Astrocyte (in vitro differentiated cells and primary cell): ENCODE measurements around the gene ZIC3. TPM values are rescaled to one million over a fixed set of nuclear protein-coding genes. Genes with fewer than 3 reads are reported as not detected.

Experiments used
- DNase-seq: peaks from one replicate; pipeline ENCODE4 v3.0.0-alpha.2; 2010; ENCODE audit warnings: low read depth
- FAIRE-seq: peaks from 2 replicates; lab custom pipeline; 2011; peaks lifted over from hg19 to GRCh38; lab: Jason Lieb, UNC
- H2AFZ ChIP-seq: 2 replicates; pipeline ENCODE4 v1.6.0; 2012; ENCODE audit warnings: low read depth, low read length, inconsistent platforms
- H3K27ac ChIP-seq: 2 replicates; pipeline ENCODE4 v1.5.1; 2011; ENCODE audit warnings: low read depth, low read length, inconsistent platforms
- H3K27me3 ChIP-seq: 2 replicates; pipeline ENCODE4 v1.6.0; 2011; ENCODE audit warnings: low read length, inconsistent platforms; ENCODE audit not compliant: insufficient read depth
- H3K36me3 ChIP-seq: 2 replicates; pipeline ENCODE4 v1.5.1; 2011; ENCODE audit warnings: low read length, inconsistent platforms; ENCODE audit not compliant: insufficient read depth
- H3K4me1 ChIP-seq: 2 replicates; pipeline ENCODE4 v1.5.1; 2011; ENCODE audit warnings: low read length, inconsistent platforms; ENCODE audit not compliant: insufficient read depth
- H3K4me2 ChIP-seq: 2 replicates; pipeline ENCODE4 v1.6.0; 2012; ENCODE audit warnings: low read length, inconsistent platforms
- H3K4me3 ChIP-seq: 2 replicates; pipeline ENCODE4 v1.5.1; 2011; ENCODE audit warnings: low read depth, mild to moderate bottlenecking, low read length, inconsistent platforms; ENCODE audit not compliant: insufficient read depth
- H3K79me2 ChIP-seq: 2 replicates; pipeline ENCODE4 v1.6.0; 2012; ENCODE audit warnings: mild to moderate bottlenecking, low read length, inconsistent platforms; ENCODE audit not compliant: insufficient read depth
- H3K9ac ChIP-seq: 2 replicates; pipeline ENCODE4 v1.6.0; 2012; ENCODE audit warnings: mild to moderate bottlenecking, low read length, inconsistent platforms
- H3K9me3 ChIP-seq: 2 replicates; pipeline ENCODE4 v1.5.1; 2012; ENCODE audit warnings: low read depth, mild to moderate bottlenecking, low read length, inconsistent platforms; ENCODE audit not compliant: insufficient read depth
- H4K20me1 ChIP-seq: 2 replicates; pipeline ENCODE4 v1.6.0; 2012; ENCODE audit warnings: low read length, inconsistent platforms; ENCODE audit not compliant: insufficient read depth
- H3K27ac Mint-ChIP-seq: one replicate; pipeline ENCODE4 v1.8.0; 2021; ENCODE audit warnings: mild to moderate bottlenecking, mixed read lengths; ENCODE audit not compliant: unreplicated experiment
- H3K27me3 Mint-ChIP-seq: one replicate; pipeline ENCODE4 v1.8.0; 2021; ENCODE audit warnings: low read depth, mixed read lengths; ENCODE audit not compliant: unreplicated experiment
- H3K36me3 Mint-ChIP-seq: one replicate; pipeline ENCODE4 v1.8.0; 2021; ENCODE audit warnings: low read depth, mixed read lengths; ENCODE audit not compliant: unreplicated experiment
- H3K4me1 Mint-ChIP-seq: one replicate; pipeline ENCODE4 v1.8.0; 2021; ENCODE audit warnings: low read depth, mixed read lengths; ENCODE audit not compliant: unreplicated experiment
- H3K4me3 Mint-ChIP-seq: one replicate; pipeline ENCODE4 v1.8.0; 2021; ENCODE audit warnings: mild to moderate bottlenecking, moderate library complexity, mixed read lengths; ENCODE audit not compliant: unreplicated experiment
- H3K9me3 Mint-ChIP-seq: one replicate; pipeline ENCODE4 v1.8.0; 2021; ENCODE audit warnings: mild to moderate bottlenecking, mixed read lengths; ENCODE audit not compliant: unreplicated experiment
- CTCF ChIP-seq: IDR thresholded peaks from 2 replicates; pipeline ENCODE4 v1.5.1; 2011; ENCODE audit warnings: low read depth, mild to moderate bottlenecking, inconsistent platforms, low read length, moderate library complexity; ENCODE audit not compliant: insufficient read depth
- EZH2 ChIP-seq: IDR thresholded peaks from 2 replicates; pipeline ENCODE4 v1.6.1; 2012; ENCODE audit warnings: mild to moderate bottlenecking, low read length, inconsistent platforms; ENCODE audit not compliant: insufficient read depth
- total RNA-seq: library from RNA; stranded (reverse); gene quantifications from 2 replicates; pipeline ENCODE4 v1.2.1, GENCODE V29; 2021

The ZIC3 gene
- total RNA-seq, 1 donor from 2014 or later = 0.36 TPM

GRCh38 chrX:137575596-137576255 is 9.8 kb downstream of the ZIC3 start:
- no peak for DNase-seq
- no peak overlapping the region for H3K4me3 ChIP-seq
- H3K4me2 ChIP-seq = no peak overlapping the region
- no peaks in the 10 kb centered on the region for H3K36me3 Mint-ChIP-seq
- H3K79me2 ChIP-seq = no peaks in the 10 kb centered on the region
- H3K27ac ChIP-seq = no peak overlapping the region
- no peaks in the 10 kb centered on the region for H3K36me3 ChIP-seq
- H3K4me1 ChIP-seq = no peaks in the 10 kb centered on the region
- H3K9me3 ChIP-seq = no peaks in the 10 kb centered on the region
- H3K27me3 Mint-ChIP-seq = peaks cover 15% of the 10 kb centered on the region
- no peak overlapping the region for H3K27ac Mint-ChIP-seq
- TF ChIP-seq EZH2 = no peak
- TF ChIP-seq CTCF = no peak
- no peak overlapping the region for H3K9ac ChIP-seq
- H4K20me1 ChIP-seq = no peaks in the 10 kb centered on the region
- no peaks in the 10 kb centered on the region for H3K9me3 Mint-ChIP-seq
- H3K27me3 ChIP-seq = peaks cover 11% of the 10 kb centered on the region
- peak; percentile 58 for FAIRE-seq
- H2AFZ ChIP-seq = no peak overlapping the region
- no peak overlapping the region for H3K4me3 Mint-ChIP-seq
- H3K4me1 Mint-ChIP-seq = no peaks in the 10 kb centered on the region

GRCh38 chrX:137587151-137587550 is 21.2 kb downstream of the ZIC3 start:
- no peaks in the 10 kb centered on the region for H3K9me3 Mint-ChIP-seq
- FAIRE-seq = no peak

More at GRCh38 chrX:137587151-137587550, 21.2 kb downstream of the ZIC3 start:
- Mint-ChIP-seq H3K4me1 (no peaks in the 10 kb centered on the region), H3K27ac (no peak overlapping the region), H3K4me3 (no peak overlapping the region), H3K36me3 (no peaks in the 10 kb centered on the region), H3K27me3 (peaks cover 5% of the 10 kb centered on the region)
- no peaks in the 10 kb centered on the region for H3K4me1 ChIP-seq
- no peak overlapping the region for H3K27ac ChIP-seq
- no peak overlapping the region for H2AFZ ChIP-seq
- H3K9ac ChIP-seq = no peak overlapping the region
- no peaks in the 10 kb centered on the region for H3K36me3 ChIP-seq
- no peaks in the 10 kb centered on the region for H4K20me1 ChIP-seq
- H3K4me3 ChIP-seq = no peak overlapping the region
- no peaks in the 10 kb centered on the region for H3K27me3 ChIP-seq
- no peak for DNase-seq
- H3K4me2 ChIP-seq = no peak overlapping the region
- TF ChIP-seq CTCF (no peak), EZH2 (no peak)
- H3K9me3 ChIP-seq = no peaks in the 10 kb centered on the region
- no peaks in the 10 kb centered on the region for H3K79me2 ChIP-seq
